ENCODE data around the gene PPFIBP1.
"Not testable (repeated sequence)": the region's sequence is repeated elsewhere in the genome, so short reads cannot be mapped to it uniquely, and the experiment has no call there.

PPFIBP1 gene

GRCh38 chr12:27651201-27651600, 127.2 kb downstream of the PPFIBP1 start:
- H3K9ac ChIP-seq (ENCODE audit: low read length) = no peak overlapping the region
- no peaks in the 10 kb centered on the region for H4K20me1 ChIP-seq (ENCODE audit: insufficient read depth, low read length)
- no peaks in the 10 kb centered on the region for H3K27me3 ChIP-seq (ENCODE audit: low read depth, low read length)
- no peak overlapping the region for H3K4me3 ChIP-seq (ENCODE audit: low read length)
- peaks cover 7% of the 10 kb centered on the region for H3K4me1 ChIP-seq (ENCODE audit: low read length)
- H3K9me3 ChIP-seq (ENCODE audit: insufficient read depth, low read length) = no peaks in the 10 kb centered on the region
- no peaks in the 10 kb centered on the region for H3K79me2 ChIP-seq (ENCODE audit: low read length)
- no peak overlapping the region for H3K4me2 ChIP-seq (ENCODE audit: low read length)
- TF ChIP-seq CTCF (IDR thresholded peaks at IDR 0.05; ENCODE audit: low read depth, low read length) (no peak), EZH2phosphoT487 (IDR thresholded peaks at IDR 0.05; ENCODE audit: low read depth) (no peak)
- H3K27ac ChIP-seq (ENCODE audit: low read length) = no peak overlapping the region
- no peaks in the 10 kb centered on the region for H3K36me3 ChIP-seq (replicated peaks; ENCODE audit: low read depth, low read length)
- no peak overlapping the region for H2AFZ ChIP-seq (ENCODE audit: low read depth, low read length)

- Histone ChIP-seq H3K27ac (ENCODE audit: low read length) (no peak overlapping the region), H3K9ac (ENCODE audit: low read length) (no peak overlapping the region), H4K20me1 (ENCODE audit: insufficient read depth, low read length) (no peaks in the 10 kb centered on the region), H3K27me3 (ENCODE audit: low read depth, low read length) (no peaks in the 10 kb centered on the region), H3K4me3 (ENCODE audit: low read length) (no peak overlapping the region), H3K9me3 (ENCODE audit: insufficient read depth, low read length) (no peaks in the 10 kb centered on the region), H2AFZ (ENCODE audit: low read depth, low read length) (no peak overlapping the region), H3K4me1 (ENCODE audit: low read length) (peaks cover 7% of the 10 kb centered on the region), H3K36me3 (replicated peaks; ENCODE audit: low read depth, low read length) (no peaks in the 10 kb centered on the region), H3K79me2 (ENCODE audit: low read length) (no peaks in the 10 kb centered on the region), H3K4me2 (ENCODE audit: low read length) (no peak overlapping the region)
- TF ChIP-seq CTCF (IDR thresholded peaks at IDR 0.05; ENCODE audit: low read depth, low read length) (peak; percentile 90), EZH2phosphoT487 (IDR thresholded peaks at IDR 0.05; ENCODE audit: low read depth) (no peak)
Observed at GRCh38 chr12:27652174-27652763, 128.3 kb downstream of the PPFIBP1 start.

- Histone ChIP-seq H3K9me3 (ENCODE audit: insufficient read depth, low read length) (no peaks in the 10 kb centered on the region), H3K4me3 (ENCODE audit: low read length) (peak overlapping the region; percentile 57), H3K27me3 (ENCODE audit: low read depth, low read length) (no peaks in the 10 kb centered on the region), H3K4me2 (ENCODE audit: low read length) (peak overlapping the region; percentile 80), H3K79me2 (ENCODE audit: low read length) (no peaks in the 10 kb centered on the region), H4K20me1 (ENCODE audit: insufficient read depth, low read length) (no peaks in the 10 kb centered on the region), H3K9ac (ENCODE audit: low read length) (peak overlapping the region; percentile 25; the same call in 1 of the 2 replicates), H2AFZ (ENCODE audit: low read depth, low read length) (peak overlapping the region; percentile 82), H3K36me3 (replicated peaks; ENCODE audit: low read depth, low read length) (no peaks in the 10 kb centered on the region), H3K4me1 (ENCODE audit: low read length) (peaks cover 7% of the 10 kb centered on the region), H3K27ac (ENCODE audit: low read length) (no peak overlapping the region)
- TF ChIP-seq EZH2phosphoT487 (IDR thresholded peaks at IDR 0.05; ENCODE audit: low read depth) (no peak), CTCF (IDR thresholded peaks at IDR 0.05; ENCODE audit: low read depth, low read length) (no peak)
Observed at GRCh38 chr12:27653661-27654060, 129.7 kb downstream of the PPFIBP1 start.

GRCh38 chr12:27655476-27655875, 131.5 kb downstream of the PPFIBP1 start:
- H3K79me2 ChIP-seq (ENCODE audit: low read length) = not testable (repeated sequence)

More at GRCh38 chr12:27655476-27655875, 131.5 kb downstream of the PPFIBP1 start:
- not testable (repeated sequence) for H3K9ac ChIP-seq (ENCODE audit: low read length); H4K20me1 ChIP-seq (ENCODE audit: insufficient read depth, low read length); H3K4me2 ChIP-seq (ENCODE audit: low read length); H3K9me3 ChIP-seq (ENCODE audit: insufficient read depth, low read length); H3K27ac ChIP-seq (ENCODE audit: low read length); H3K36me3 ChIP-seq (replicated peaks; ENCODE audit: low read depth, low read length); H3K4me1 ChIP-seq (ENCODE audit: low read length); H3K27me3 ChIP-seq (ENCODE audit: low read depth, low read length); H3K4me3 ChIP-seq (ENCODE audit: low read length); H2AFZ ChIP-seq (ENCODE audit: low read depth, low read length)

All from OCI-LY3 (cell line).